ENCODE measurements around the gene RPTOR. TPM values are rescaled to one million over a fixed set of nuclear protein-coding genes. Genes with fewer than 3 reads are reported as not detected.

The RPTOR gene
- total RNA-seq, 1 experiment from 2014 or later, result 19.8 TPM

GRCh38 chr17:80826955-80827645, 282.5 kb downstream of the RPTOR start:
- in situ Hi-C loops (cut with HindIII; ENCODE audit: low pct_unique_long_range_greater_than_20kb, low sequenced_read_pairs), result no loop called here
- DNase-seq (ENCODE audit: low read depth), result peak; percentile 23

- in situ Hi-C loops (cut with HindIII; ENCODE audit: low pct_unique_long_range_greater_than_20kb, low sequenced_read_pairs), result no loop called here
- no peak for DNase-seq (ENCODE audit: low read depth)
Measured at GRCh38 chr17:80827646-80828643, 283.3 kb downstream of the RPTOR start.

- in situ Hi-C loops (cut with HindIII; ENCODE audit: low pct_unique_long_range_greater_than_20kb, low sequenced_read_pairs), result no loop called here
- DNase-seq (ENCODE audit: low read depth), result no peak
Measured at GRCh38 chr17:80829166-80829813, 284.7 kb downstream of the RPTOR start.

- in situ Hi-C loops (cut with HindIII; ENCODE audit: low pct_unique_long_range_greater_than_20kb, low sequenced_read_pairs), result no loop called here
- no peak for DNase-seq (ENCODE audit: low read depth)
Measured at GRCh38 chr17:80830020-80830780, 285.6 kb downstream of the RPTOR start.

DNA sequence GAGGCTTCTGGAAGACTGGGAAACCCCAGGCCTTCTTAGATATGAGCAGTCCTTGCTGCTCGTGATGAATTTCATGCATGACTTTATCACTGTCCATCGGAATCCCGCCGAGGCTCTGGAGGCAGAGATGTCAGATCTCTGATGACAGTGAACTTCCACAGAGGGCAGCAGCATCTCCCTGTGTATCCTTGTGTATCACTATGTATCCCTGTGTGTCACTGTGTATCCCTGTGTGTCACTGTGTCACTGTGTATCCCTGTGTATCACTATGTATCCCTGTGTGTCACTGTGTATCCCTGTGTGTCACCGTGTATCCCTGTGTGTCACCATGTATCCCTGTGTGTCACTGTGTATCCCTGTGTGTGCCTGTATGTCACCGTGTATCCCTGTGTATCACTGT, 286.9 kb downstream of the RPTOR start:
- no peak for DNase-seq (ENCODE audit: low read depth)
- in situ Hi-C loops (cut with HindIII; ENCODE audit: low pct_unique_long_range_greater_than_20kb, low sequenced_read_pairs), result no loop called here

- DNase-seq (ENCODE audit: low read depth), result peak; percentile 43
- in situ Hi-C loops (cut with HindIII; ENCODE audit: low pct_unique_long_range_greater_than_20kb, low sequenced_read_pairs), result no loop called here
Measured at GRCh38 chr17:80832266-80832676, 287.6 kb downstream of the RPTOR start.

- DNase-seq (ENCODE audit: low read depth), result peak; percentile 99
- in situ Hi-C loops (cut with HindIII; ENCODE audit: low pct_unique_long_range_greater_than_20kb, low sequenced_read_pairs), result no loop called here
Measured at GRCh38 chr17:80832888-80833583, 288.4 kb downstream of the RPTOR start.

DNA sequence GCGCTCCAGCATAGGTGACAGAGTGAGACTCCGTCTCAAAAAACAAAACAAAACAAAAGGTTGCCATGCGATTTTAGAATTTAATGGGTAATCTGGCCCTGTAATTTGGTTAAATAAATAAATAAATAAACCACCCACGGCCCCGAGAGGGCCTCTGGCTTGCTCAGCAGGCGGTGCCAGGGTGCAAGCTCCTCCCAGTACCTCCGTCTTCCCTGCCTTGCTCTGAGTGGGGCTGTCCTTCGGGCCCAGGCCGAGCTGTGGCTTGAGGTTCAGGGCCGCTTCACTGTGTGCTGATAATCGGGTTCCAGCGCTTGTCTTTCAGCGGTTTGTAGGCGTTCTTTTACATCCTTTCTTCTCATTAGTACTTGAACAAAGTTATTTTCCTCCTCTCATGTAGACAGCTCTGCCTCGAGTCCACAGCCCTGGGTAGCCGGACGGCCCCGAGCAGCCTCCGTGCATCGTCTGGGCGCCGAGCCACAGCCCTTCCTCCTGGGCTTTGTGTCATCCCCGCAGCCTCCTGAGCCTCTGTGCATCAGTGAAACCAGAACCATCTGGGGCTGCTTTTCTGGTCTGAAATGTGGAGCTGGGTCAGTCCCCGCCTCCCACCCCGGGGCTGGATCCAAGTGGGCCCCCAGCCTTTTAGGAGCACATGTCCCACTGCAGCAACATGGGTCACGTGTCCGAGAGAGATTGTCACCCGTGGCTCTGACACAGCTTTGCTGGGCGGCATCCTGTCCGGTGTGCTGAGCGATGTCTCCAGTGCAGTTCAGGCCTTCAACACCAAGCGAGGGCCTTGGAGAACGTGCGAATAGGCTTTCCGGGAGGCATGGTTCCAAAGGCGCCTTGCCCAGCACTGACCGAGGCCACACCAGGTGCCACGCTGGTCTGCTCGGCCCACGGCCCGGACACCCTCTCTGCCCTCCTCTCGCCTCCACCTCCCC, 289.6 kb downstream of the RPTOR start:
- DNase-seq (ENCODE audit: low read depth), result no peak
- in situ Hi-C loops (cut with HindIII; ENCODE audit: low pct_unique_long_range_greater_than_20kb, low sequenced_read_pairs), result no loop called here

DNA sequence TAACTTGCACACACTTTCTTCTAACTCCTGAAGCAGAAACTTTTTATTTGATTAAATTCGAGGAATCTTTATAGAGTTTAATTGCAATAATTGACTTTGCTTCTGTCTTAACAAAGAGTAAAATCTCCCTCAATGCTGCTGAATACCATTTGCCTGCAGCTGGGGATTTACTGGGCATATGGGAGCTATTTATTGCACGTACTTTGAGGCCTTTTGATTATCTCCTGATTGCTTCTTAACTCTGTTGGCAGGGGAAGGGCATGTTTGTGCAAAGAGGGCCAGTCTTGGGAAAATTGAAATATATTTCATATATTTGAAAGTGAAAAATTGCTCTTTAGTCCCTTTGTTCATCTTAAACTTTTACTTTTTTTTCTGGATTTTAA, 290.2 kb downstream of the RPTOR start:
- DNase-seq (ENCODE audit: low read depth), result no peak
- in situ Hi-C loops (cut with HindIII; ENCODE audit: low pct_unique_long_range_greater_than_20kb, low sequenced_read_pairs), result no loop called here

- DNase-seq (ENCODE audit: low read depth), result no peak
- in situ Hi-C loops (cut with HindIII; ENCODE audit: low pct_unique_long_range_greater_than_20kb, low sequenced_read_pairs), result no loop called here
Measured at GRCh38 chr17:80835816-80836657, 291.4 kb downstream of the RPTOR start.

GRCh38 chr17:80836658-80836965, 292.0 kb downstream of the RPTOR start:
- in situ Hi-C loops (cut with HindIII; ENCODE audit: low pct_unique_long_range_greater_than_20kb, low sequenced_read_pairs), result no loop called here
- DNase-seq (ENCODE audit: low read depth), result no peak

DNA sequence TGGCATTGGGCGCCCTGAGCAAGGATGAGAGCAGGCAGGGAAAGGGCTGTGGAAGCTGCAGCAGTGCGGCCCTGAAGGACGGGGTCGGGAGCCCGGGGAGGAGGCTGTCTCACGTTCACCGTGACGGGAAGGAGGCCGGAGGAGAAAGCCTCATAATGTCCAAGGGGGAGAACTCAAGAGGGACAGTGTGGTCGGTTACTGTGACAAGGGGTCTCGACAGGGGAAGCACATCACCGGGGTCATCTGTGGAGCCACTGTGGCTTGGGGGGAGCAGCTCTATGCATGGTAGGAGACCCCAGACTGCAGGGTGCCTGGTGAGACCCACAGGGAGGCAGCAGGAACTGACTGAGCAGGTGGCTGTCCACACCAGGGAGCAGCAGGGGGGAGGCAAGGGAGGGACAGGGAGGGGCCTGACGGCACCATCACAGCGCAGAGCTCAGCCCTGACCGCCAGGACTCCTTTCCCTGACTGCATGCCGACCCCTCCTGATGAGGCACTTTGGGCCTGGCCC, 292.4 kb downstream of the RPTOR start:
- in situ Hi-C loops (cut with HindIII; ENCODE audit: low pct_unique_long_range_greater_than_20kb, low sequenced_read_pairs), result no loop called here
- no peak for DNase-seq (ENCODE audit: low read depth)

GRCh38 chr17:80837711-80838110, 293.1 kb downstream of the RPTOR start:
- in situ Hi-C loops (cut with HindIII; ENCODE audit: low pct_unique_long_range_greater_than_20kb, low sequenced_read_pairs), result no loop called here
- DNase-seq (ENCODE audit: low read depth), result no peak

GRCh38 chr17:80838311-80839025, 293.8 kb downstream of the RPTOR start:
- no peak for DNase-seq (ENCODE audit: low read depth)
- in situ Hi-C loops (cut with HindIII; ENCODE audit: low pct_unique_long_range_greater_than_20kb, low sequenced_read_pairs), result no loop called here

- in situ Hi-C loops (cut with HindIII; ENCODE audit: low pct_unique_long_range_greater_than_20kb, low sequenced_read_pairs), result no loop called here
- DNase-seq (ENCODE audit: low read depth), result no peak
Measured at GRCh38 chr17:80839026-80839345, 294.3 kb downstream of the RPTOR start.
